DND-41 (cell line): ENCODE results near the gene ZNF205.

ENCODE experiments used
- EZH2 ChIP-seq: IDR thresholded peaks from 3 replicates; pipeline ENCODE4 v1.6.1; 2012; ENCODE audit warnings: borderline replicate concordance, low read depth, mild to moderate bottlenecking, moderate library complexity, low read length, inconsistent platforms; ENCODE audit not compliant: severe bottlenecking
- TF ChIP-seq, protein P1 (sequence below): IDR thresholded peaks from 2 replicates; pipeline ENCODE4 v1.5.1; 2012; ENCODE audit warnings: borderline replicate concordance, low read length, moderate library complexity, mild to moderate bottlenecking; ENCODE audit not compliant: poor library complexity, severe bottlenecking; ENCODE audit errors: extremely low read depth

DNA sequence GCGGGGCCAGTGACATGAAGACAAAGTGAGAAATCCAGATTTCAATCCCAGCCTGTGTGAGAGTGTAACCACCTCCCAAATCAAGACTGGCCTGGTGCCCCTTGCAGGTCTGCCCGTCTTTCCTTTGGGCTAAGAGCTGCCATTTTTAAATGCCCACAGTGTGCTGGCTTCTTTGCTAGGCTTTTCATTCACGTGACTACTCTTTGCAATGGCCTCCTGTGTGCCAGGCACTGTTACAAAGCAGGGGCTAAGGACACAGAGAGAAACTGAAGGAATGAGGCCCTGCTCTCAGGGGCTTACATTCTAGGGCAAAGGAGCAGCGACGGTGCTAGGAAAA is 13.0 kb upstream of the ZNF205 start:
- TF ChIP-seq, protein P1, sequence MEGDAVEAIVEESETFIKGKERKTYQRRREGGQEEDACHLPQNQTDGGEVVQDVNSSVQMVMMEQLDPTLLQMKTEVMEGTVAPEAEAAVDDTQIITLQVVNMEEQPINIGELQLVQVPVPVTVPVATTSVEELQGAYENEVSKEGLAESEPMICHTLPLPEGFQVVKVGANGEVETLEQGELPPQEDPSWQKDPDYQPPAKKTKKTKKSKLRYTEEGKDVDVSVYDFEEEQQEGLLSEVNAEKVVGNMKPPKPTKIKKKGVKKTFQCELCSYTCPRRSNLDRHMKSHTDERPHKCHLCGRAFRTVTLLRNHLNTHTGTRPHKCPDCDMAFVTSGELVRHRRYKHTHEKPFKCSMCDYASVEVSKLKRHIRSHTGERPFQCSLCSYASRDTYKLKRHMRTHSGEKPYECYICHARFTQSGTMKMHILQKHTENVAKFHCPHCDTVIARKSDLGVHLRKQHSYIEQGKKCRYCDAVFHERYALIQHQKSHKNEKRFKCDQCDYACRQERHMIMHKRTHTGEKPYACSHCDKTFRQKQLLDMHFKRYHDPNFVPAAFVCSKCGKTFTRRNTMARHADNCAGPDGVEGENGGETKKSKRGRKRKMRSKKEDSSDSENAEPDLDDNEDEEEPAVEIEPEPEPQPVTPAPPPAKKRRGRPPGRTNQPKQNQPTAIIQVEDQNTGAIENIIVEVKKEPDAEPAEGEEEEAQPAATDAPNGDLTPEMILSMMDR, result no peak
- TF ChIP-seq EZH2, result no peak
